Glomerular visceral epithelial cell (primary cell): ENCODE results near the gene ANO6.

Experiments used
- DNase-seq: peaks from one replicate; pipeline ENCODE4 v3.0.0-alpha.2; 2016; ENCODE audit errors: extremely low spot score

The ANO6 gene

DNA sequence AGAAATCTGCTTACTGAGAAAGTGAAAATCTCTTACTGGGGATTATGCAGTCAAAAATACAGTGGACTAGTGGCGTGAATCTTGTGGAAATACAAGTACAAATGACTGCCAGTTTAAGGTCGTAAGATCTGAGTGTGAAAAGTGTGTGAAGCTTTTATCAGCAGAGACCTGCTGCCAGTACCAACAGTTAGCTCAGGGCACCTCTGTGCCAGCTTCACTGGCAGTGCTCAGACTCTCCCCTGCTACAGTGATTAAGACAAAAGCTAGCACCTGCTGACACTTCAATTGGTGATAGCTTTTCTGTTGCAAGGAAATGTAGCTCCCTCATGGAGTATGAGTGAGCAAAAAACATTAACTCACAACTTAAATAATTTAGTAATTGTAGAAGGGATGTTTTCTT, 185.1 kb downstream of the ANO6 start:
- DNase-seq = no peak

DNA sequence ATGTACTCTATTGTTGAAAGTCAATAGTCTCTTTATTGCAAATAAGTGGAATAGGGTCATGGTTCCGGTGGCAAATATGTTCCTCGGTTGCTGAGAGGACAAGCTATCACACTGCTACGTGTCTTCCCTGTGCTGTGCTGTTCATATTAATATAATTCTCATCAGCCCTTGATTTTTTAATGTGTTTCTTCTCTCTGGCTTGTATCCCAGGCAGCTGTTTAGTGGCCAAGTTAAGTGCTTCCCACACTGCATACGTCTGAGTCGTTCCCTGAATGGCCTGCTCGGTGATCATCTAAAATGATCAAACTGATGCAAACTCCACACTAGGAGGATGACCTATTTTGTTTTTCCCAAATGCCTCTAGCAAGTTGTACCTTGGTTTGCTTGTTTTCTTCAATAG, 186.4 kb downstream of the ANO6 start:
- DNase-seq = no peak

DNA sequence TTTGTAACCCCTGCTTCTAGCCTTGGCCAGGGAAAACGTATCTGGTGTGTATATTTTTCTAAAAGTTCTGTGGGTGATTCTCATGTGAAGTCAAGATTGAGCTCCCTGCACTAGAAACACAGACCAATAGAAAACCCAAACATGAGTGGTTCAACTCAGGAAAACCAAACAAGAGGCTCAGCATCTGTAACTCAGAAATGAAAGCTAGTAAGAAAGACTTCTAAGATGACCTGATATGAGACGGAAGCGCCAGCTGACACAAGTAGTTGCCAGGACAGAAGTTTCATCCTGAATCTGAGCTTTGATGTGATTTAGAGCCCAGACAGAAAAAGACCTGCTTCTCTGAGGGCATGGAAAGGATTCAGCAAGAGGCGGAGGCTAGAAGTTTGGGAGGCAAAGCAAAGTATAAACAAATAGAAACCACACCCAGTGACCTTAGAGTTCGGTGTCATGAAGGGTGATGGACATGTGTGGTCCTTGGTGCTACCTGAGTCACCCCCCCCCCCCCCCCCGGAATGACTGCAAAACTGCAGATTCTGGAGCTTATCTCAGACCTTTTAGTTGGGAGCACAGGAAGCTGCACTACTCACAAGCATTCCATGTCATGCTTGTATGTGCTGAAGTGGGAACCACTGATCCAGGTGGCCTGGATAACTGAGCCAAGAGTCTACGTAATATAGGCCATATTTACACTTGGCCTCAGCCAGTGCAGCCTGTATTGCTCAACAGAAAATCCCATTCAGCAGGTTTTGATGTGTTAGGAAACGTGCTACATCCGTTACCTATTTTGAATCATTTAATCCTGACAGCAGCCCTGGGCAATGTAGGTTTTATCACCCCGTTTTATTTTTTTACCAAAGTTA, 191.3 kb downstream of the ANO6 start:
- DNase-seq = no peak

DNA sequence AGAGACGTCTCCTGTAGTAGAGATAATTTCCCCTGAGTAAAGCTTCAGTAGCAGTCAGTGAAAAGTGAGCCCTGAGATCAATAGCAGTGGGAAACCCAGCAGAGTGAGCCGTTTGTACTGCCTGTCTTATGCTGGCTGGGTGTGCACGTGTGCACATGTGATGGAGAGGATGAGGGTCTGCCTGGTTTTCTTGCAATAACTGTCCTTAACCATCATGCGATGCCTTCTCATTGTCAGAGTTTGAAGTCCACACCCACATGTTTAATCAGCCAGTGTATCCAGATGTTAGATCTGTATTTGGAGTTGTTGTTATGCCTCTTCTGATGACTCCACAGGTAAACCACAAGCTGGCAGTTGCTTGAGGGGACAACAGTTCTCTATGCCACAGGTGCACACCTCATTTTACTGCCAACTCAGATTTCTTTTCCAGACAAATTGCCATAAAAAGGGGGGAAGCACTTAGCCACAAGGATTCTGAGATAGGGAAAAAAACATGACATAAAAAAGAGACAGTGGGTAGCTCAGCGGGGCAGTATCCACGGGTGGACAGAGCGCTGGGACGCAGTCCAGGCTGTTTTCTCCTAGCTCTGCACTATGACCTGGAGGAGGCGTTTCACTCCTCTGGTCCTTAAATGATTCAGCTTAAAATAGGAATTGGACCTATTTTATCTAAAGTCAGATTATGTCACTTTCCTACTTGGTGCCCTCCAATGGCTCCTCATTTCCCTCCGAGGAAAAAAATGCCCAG, 192.3 kb downstream of the ANO6 start:
- DNase-seq = no peak

DNA sequence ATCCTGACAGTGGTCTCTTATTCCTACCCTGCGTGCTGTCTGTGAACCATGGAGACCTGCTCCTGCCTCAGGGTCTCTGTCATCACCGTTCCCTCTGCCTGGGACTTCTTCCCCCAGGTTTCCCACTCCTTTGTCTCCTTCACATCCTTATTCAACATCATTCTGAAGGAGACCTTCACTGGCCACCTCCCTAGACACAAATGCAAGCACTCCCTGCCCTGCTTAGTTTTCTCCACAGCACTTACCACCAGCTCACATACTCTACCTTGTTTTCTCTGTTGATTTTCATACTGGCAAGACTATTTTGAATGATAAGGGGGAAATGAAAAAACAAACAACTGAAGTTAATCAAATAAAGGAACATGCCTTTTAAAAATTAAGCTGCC, 192.8 kb downstream of the ANO6 start:
- no peak for DNase-seq

DNA sequence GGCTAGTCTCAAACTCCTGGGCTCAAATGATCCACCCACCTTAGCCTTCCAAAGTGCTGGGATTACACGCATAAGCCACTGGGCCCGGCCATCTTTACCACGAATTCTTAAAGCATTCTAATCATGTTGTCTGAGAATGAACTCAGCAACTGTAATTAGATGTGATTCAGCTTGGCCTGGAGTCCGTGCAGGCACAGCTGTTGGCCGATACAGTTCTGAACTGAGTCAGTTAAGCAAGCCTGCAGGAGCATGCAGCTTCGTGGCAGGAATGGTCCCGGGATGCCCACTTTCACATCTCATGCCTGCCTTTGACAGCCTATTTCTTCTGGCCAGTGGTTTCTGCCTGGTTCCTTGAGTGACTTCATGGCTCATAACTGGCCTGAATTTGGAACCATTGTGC, 194.1 kb downstream of the ANO6 start:
- DNase-seq = no peak

DNA sequence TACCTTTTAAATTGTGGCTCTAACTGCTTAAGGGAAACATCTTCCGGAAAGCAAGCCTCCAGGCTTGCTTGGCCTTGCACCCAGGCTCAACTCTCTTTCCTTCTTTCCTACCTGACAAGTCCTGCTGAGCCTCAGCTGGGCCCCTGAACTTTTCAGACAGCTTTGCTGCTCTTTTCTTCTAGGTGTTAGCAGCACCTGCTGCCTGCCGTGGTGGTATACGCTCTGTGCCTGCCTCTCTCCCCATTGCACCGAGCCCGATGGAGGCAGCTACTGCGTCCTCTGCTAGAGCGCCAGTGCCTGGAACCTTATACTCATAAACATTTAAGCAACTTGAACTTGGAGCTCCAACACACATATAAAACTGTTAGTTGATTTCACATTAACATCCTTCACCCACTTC, 195.7 kb downstream of the ANO6 start:
- no peak for DNase-seq

DNA sequence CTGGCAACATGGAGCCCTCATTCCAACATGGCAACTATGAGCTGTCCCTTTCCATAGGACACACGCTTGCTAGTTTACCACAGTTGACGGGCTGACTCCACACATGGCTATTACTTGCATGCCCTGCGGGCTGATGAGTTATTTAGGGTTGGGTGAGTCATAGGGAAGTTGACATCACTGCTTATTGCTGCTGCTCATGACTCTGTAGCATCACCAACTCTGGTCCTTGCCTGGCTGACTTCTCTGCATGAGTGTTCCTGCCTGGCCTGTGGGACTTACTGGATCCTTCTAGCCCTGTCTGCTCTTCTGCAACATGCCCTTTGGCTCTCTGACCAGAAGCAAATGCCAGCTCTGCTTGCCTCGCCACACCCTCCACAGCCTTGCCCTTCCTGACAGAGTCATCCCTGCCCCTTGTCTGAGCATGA, 199.5 kb downstream of the ANO6 start:
- peak; percentile 96 for DNase-seq

DNA sequence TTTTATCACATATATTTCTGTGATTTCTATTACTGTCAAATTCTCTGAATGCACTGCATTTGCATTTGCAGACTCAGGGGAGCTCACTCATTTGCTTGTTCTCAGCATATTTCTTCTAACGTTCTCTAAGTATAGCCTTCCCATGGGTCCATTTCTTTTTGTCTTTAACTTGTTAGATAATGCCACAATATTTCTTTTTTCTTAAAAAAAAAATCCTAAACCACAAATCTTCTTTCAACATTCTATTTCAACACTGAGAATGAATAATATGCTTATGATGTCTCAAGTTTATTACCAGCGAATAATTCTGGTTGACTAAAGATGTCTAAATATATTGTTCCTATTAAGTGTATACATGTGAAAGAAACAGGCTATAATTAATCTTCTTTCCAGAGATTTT, 200.2 kb downstream of the ANO6 start:
- DNase-seq = no peak

DNA sequence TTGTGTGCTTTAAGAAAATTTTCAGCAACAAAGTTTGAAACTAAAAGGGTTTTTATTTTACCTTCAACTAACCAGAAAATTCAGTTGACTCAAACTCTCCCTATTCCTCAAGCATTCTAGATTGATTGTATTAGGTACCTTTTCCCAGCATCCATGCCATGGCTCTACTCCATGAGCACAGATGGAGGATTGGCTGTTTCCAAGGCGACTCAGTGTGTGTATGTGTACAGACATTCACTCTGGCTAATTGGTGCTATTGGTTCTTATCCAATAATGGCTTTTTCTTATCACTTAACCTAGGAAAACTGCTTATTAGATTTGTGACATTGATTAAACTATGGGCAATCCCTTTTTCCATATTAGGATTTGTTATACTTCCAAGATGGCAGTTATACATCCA, 202.6 kb downstream of the ANO6 start:
- no peak for DNase-seq

DNA sequence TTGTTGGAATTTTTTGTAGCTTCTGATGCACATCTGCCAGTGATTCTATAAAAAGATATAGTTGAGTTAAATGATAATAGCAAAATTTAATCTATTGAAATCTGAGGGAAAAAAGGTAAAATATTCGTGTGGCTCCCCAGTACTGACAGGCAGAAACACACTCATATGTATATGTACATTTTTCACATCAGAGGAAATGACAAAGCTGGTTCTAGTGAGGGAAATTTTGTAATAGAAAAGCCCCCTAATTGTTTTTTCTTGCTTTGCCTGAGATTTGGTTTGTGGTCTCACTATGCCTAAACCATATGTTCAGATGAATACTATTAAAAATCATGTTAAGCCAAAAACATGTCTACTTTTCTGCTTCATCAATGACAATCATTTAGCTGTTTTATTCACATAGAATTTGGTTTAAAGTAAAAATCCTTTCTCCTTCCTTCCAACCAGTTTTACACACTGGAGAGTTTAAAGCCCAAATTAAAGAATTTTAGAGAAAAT, 203.5 kb downstream of the ANO6 start:
- DNase-seq = no peak

DNA sequence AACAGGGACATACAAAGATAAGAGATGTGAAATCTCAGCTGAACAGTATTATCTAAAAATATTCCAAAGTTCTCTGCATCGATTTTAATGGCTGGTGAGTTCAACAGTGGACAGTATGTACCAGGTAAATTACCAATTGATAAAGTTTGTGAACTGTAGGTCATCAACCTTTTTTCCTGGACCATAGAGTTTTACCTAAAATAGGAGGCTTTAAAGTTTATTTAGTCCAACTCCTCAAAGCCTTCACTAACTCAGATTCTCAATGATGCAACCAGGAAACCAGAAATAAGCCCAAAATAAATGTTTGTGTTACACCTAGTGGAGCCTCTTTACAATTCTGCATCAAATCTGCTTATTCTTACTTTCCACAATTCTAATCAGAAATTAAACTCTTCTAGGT, 205.8 kb downstream of the ANO6 start:
- no peak for DNase-seq

DNA sequence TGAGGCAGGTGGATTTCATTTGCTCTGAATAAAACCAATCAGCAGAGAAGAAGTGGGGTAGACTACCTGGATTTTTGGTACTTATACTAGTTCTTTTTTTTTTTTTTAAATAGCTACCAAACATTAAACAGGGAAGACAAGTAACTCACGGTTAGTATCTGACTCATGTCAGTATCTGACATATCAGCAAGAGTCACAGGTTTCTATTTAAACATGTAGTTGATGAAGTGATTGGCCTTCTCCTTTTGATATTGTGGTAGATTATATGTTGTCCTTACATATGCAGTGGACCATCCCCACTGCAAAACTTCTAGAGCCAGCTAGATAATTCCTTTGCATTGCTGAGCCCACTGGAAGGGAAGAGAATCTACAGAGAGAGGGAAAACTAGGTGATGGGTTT, 208.0 kb downstream of the ANO6 start:
- DNase-seq = no peak

DNA sequence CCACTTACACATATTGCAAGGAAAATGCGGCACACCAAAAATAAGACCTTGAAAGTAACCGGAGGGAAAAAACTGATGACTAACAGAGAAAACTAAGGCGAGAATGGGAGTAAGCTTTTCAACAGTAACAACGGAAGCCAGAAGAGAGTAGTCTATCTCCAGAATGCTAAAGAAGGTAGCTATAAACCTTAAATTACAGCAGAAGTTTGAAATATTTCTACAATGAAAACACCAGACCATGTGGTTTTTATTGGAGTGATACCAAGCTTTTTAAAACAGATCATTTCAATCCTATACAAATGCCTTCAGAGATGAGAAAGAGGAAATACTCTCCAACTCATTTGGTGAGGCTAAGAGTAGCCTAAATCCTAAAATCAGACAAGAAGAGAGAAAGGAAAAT, 209.5 kb downstream of the ANO6 start:
- no peak for DNase-seq

DNA sequence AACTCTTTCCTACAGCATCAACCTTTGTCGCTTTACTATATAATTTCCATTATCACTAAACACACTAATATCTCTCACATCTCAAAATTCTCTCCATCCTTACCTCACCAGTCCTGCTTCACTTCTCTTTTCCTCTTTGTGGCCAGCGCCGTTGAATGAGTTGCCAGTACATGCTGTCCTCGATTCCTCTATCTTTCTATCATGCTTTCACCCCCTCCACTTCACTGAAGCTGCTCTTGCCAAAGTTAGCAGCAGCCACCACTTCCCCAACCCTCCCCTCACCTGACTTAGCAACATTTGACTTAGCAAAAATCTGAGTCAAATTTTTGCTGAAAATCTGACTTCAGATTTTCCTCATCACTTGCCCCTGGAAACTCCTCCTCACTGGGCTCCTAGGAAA, 210.4 kb downstream of the ANO6 start:
- DNase-seq = no peak

DNA sequence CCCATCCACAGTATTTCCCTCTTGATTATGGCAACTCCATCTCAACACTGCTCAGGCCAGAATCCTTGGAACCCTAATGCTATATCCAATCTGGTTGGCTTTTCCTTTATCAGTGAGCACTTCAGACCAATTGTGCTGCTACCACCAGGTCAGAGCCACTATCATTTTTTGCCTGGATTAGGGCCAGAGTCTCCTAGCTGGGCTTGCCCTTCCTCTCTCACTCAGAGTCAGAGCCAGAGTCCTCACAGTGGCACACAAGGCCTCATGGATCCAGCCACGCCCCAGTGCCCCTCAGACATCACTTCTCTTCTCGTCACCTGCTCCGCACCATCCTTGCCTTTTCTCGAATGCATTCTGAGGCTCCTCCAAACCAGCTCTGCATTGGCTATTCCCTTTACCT, 211.1 kb downstream of the ANO6 start:
- no peak for DNase-seq

DNA sequence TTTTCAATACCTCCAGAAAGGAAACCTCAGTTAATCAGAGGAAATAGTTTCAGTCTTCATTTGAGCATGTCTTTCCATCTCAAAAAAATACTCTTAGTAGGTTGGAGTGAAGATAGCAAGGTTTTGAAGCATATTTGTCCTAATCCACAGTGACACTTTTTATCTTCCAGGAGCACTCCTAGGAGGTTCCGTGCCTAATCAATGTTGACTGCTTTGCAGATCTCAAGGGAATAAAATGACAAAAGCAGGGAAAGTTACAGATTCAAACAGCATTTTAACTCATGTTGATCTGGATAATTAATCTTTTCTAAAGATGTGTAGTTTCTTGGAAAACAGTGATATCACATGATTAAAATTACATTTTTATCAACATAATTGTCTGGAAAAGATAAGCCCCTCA, 213.9 kb downstream of the ANO6 start:
- DNase-seq = no peak

DNA sequence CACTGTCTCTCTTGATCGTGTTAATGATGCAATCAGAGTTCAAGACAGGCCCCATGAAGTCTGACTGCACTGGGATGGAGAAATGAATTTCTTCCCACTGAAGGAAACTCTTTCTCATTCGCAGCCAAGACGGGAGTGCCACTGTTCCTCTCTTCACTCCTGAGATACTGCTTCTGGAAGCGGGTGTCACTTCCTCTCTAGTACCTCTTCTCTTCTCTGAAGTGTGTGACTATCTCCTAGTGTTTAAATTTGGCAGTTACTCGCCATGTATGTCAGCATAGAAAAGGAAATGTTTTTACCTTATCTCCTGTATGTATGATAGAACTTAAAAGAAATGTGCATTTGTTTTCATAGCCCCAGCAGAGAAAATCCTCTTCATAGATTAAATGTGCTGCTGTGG, 215.2 kb downstream of the ANO6 start:
- no peak for DNase-seq

DNA sequence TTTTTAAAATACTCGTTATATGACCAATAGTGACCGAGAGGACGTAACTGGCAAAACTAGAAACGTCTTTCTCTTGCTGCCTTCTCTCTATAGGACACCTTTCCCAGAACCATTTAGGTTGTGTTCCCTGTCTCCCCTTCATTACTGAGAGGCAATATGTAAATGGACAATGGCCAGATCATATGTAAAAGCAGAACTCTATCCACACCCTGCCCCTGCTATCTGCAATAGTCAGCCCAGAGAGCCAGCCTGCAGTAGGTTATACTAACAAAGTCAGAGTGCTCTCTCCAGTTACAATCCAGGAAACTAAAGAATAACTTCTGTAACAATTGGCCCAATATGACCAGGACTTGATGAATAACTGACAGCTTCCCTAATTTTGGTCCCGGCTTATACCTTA, 216.8 kb downstream of the ANO6 start:
- DNase-seq = no peak

DNA sequence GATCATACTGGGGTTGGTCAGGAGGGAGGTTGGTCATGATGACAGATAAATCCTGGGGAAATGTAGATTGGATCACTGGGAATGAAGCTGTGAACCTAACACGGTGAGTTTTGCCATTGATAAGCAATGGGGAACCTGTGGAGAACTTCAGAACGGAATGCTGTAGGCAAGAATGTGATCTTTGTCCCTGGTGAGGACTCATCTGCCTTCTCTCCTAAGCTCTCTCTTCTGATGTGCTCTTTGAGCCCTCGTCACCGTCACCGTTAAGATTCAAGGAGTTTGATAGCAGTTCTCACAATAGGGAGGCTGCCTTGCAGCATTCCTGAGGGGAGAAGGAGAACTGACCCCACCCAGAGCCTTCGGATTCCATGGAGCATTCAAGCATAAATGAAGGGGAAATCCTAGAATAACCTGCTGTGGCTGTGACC, 217.6 kb downstream of the ANO6 start:
- peak; percentile 67 for DNase-seq

DNA sequence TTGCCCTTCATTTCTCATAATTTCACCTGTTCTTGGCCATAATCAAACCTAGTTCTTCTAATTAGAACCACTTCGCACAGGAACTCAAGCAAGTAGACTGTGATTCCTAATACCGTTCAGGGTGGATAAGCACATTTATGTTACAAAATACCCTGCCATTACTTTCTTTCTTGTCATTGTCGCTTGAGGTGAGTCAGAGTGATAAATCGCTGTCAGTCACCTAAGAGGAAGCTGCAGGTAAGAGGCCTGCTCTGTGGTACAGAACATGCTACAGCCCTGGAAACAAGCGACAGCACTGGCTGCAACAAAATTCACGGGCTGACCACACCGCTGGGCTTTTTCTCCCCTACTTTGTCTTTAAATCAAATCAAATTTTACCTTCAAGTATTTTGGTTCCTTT, 218.2 kb downstream of the ANO6 start:
- no peak for DNase-seq

DNA sequence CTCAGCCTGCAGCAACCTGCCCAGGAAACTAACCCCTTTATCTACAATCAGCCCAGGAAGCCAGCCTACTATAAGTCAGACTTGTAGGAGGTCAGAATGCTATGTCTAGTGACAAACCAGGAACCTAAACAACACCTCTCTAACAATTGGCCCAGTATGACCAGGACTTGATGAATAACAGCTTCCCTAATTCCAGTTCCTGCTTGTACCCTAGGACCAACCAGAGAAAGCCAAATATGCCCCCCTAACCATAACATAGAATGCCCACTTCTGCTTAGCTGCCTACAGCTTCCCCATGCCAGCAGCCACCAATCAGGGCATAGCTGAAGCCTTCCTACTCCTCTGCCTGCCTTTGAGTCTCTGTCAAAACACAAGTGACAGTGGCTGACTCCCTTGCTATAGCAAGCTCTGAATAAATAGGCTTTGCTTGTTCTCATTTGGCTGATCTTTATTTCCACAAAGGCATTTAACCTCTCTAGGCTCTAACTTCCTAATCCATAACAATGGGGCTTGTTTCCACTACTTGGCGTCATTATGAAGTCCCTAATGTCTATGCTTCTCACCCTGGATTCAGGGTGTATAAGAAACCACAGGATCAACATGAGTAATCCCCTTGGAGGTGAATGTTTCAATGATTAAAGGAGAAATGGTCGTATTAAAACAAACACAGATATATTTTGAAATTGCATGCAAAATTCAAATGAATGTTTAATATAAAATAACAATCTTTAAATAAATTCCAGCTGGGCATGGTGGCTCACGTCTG, 220.2 kb downstream of the ANO6 start:
- no peak for DNase-seq
